ENCODE data around the gene MPHOSPH8.

GRCh38 chr13:19695428-19695827 is 62.0 kb downstream of the MPHOSPH8 start:
- TF ChIP-seq CTCF (IDR thresholded peaks at IDR 0.05; ENCODE audit: low read depth, low read length, poor library complexity, severe bottlenecking) (no peak), EZH2phosphoT487 (IDR thresholded peaks at IDR 0.05; ENCODE audit: borderline replicate concordance, low read length) (no peak)

Measured in DOHH2 (cell line).